ENCODE results near the gene CHRNG.

Gene CHRNG

DNA sequence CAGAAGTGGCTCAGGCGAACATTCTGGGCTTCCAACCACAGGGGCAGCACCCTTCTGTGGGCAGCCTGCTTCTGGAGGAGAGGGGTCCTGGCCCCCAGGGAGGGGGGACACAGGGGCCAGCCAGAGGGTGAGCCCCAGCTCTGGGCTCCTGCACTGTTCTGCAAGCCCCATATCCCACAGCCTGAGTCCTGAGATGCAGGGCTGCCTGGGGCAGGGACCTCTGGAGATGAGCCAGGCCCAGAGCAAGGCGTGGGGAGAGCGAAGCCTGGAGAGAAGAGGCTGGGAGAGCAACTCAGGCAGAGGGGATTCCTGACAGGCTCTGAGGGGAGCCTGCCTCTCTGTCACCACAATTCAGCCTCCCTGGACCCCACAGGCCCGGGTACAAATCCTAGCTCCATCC, 32.8 kb upstream of the CHRNG start:
- DNase-seq = no peak

DNA sequence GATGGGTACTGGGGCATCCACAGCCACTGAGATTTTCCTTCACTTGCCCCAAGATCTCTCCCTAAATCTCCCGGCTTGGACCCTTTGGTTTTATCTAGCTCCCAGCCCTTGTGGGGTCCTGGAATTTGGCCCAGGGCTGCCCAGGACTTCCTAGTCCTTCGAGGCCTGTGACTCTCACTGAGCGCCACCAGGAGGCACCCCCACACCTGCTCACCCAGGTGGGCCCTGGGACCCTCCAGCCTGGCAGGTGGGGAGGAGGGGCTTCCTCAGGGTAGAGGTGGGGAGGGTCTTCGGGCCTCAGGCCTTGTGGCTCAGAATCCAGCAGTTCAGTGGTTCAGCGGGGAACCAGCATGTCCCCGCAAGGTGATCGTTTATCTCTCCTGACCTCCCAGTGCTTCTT, 31.2 kb upstream of the CHRNG start:
- DNase-seq = no peak

DNA sequence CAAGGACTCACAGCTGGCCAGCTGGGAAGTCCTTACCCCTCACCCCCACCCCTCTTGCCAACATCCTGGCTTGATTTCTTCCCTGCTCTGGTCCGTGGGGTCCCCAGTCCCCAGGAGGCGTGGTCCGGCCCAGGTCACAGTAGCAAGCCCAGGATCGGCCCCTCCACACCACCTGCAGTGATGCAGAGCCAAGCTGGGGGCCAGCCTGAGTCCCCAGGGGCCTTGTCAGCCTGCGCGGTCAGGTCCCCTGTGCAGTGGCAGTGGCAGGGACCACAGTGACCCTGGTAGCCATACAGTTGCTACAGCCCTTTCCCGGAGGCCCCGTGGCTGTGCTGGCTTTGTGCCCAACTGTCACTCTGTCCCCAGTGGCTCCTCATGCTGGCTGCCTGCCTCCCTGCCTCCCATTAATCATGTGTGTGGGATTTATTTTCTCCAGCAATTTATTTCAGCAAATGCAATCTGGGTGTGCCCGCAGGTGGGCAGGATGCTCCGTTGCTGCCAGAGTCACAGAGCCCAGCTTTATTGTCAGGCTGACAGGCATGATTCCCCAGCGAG, 28.1 kb upstream of the CHRNG start:
- no peak for DNase-seq

DNA sequence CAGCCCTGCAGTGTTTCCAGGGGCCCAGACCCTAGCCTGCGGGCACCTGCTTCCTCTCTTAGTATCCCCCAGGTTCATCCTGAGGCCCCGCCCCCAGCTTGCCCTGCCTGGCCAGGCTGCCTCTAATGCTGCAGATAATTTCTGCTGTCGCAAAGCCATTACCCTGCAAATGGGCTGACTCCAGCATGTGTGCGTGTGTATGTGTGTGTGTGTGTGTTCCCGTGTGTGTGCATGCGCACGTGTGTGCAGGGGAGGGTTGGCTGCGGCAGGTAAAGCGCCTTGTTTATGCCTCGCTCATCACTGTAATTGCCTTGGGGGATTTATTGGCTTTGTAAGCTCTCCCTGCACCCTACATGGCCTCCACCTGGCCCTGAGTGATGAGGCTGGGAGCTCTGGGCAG, 26.9 kb upstream of the CHRNG start:
- DNase-seq = no peak

DNA sequence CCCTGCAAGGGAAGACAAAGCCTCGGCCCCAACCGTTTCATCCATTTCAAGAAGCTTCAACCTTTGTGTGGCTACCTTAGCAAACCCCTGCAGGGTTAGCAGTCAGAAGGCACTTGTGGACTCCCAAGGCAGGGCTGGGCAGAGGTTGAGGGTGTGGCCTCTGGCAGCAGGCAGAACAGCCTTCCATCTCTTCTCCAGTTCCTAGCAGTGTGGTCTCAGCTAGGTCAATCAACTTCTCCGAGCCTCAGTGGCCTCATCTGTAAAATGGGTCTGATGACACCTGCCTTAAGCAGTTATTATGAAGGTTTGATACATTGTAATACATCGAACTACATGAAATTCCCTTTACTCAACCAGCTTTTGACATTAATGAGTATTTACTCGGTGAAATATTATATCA, 26.1 kb upstream of the CHRNG start:
- no peak for DNase-seq

DNA sequence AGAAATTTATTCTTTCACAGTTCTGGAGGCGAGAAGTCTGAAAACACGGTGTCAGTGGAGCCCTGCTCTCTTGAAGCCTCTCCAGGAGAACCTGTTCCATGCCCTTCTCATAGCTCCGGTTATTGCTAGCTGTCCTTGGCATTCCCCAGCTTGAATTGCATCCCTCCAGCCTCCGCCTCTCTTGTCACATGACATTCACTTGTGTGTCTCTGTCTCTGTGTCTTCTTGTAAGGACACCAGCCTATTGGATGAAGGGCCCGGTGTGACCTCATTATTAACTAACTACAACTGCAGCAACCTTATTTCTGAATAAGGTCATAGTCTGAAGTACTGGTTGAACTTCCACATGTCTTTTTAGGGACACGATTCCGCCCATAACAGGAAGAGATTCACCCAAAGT, 23.9 kb upstream of the CHRNG start:
- no peak for DNase-seq

DNA sequence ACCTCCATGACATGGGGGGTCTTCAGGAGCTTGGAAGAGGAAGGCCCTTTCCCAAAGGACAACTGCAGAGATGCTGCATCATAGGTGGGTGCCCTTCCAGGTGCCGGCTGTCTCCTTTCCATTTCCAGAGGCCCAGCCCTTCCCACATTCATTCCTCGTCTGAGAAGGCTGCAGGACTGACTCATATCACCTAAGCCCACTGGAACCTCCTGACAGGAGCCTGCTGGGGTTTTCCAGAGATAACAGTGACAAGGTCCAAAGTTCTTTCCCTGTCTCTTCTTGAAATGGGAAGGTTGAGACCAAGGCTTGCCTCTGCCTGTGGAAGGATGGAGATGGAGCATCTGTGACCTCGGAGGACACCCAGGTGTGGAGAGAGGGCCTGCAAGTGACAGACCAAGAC, 22.9 kb upstream of the CHRNG start:
- no peak for DNase-seq

DNA sequence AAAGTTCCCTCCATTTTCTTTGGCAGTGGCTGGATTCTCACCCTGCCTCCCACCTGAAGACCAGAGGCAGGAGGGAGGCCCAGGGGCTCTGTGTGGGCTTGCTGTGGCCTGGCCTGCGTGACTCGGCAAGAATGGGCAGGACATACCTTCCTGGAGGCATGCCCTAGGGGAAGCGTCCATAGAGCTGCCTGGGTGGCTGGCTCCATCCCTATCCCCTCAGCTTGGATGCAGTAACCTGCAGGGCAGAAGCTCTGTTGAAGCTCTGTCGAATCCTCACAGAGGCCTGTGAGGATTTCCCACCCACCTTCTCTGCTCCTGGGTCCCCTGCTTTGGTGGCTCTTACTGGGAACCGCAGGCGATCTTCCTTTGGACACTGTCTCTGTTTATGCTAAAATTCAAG, 20.6 kb upstream of the CHRNG start:
- no peak for DNase-seq

DNA sequence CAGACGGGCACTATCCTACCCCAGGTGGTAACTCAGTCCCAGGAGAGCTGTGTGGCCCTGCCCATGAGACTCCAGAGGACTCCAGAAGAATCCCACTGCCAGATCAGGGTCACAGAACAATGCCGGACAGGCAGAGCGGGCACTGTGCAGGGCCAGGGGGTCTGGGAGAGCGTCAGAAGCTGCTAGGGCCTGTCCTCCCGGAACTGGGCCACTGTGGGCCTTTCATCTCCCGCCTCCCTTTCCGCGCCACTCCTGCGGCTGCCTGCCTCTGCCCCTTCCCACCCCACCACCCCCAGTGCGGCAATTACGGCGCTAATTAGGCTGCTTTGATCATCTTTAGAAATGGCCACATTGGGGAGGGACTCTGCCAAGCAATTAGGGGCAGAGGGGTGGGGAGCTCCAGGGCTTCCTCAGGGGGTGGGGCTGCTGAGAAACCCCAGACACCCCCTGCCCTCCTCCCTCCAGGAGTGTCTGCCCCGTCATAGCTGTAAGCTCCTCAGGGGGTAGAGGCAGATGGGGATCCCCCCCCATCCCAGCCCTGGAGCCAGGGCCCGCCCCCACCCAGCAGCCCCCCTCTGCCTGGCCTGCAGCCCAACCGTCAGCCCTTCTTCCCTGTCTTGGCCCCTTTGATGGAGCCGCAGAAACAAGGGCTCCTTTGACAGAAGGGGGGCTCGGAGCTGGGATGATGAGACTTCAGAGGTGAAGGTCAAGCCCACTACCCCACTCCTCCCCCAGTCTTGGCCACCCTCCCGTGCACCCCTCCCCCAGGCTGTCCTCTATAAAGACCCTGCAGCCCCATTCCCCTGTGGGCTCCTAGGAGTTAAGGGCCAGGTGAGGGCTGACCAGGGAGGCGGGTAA, 19.7 kb upstream of the CHRNG start, which contains the start of gene PRSS56:
PRSS56 (plus strand) TSS at position 808 of the 858 bp plus-strand sequence. CDS start 211 bp downstream, outside the sequence.
- no peak for DNase-seq

DNA sequence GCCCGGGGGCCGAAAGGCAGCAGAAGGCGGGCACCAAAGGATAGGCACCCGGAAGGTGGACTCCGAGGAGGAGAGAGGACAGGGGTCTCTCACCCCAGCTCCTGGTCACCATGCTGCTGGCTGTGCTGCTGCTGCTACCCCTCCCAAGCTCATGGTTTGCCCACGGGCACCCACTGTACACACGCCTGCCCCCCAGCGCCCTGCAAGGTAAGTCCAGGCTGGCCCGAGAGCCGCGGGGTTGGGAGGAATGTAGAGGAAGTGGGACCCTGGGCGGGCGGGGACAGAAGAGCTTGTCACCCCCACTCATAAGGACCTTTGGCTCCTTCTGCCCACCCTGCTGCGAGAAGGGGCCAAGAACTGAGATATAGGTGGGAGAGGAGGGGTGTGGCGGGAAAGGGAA, 19.0 kb upstream of the CHRNG start:
- no peak for DNase-seq

DNA sequence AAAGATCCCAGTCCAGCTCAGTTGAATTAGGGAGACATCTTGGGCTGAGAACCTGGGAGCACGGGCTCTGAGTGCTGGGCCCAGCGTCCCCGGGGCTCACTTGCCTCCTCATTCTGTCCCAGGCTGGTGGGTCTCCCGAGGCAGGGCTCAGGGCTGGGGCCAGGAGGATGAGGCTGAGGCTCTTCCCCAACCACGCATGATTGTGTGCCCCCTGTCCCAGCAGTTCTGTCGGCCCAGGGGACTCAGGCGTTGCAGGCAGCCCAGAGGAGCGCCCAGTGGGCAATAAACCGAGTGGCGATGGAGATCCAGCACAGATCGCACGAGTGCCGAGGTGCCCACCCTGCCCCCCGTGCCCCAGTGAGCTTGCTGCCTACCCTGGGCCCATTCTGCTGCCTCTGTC, 18.4 kb upstream of the CHRNG start:
- DNase-seq = no peak

DNA sequence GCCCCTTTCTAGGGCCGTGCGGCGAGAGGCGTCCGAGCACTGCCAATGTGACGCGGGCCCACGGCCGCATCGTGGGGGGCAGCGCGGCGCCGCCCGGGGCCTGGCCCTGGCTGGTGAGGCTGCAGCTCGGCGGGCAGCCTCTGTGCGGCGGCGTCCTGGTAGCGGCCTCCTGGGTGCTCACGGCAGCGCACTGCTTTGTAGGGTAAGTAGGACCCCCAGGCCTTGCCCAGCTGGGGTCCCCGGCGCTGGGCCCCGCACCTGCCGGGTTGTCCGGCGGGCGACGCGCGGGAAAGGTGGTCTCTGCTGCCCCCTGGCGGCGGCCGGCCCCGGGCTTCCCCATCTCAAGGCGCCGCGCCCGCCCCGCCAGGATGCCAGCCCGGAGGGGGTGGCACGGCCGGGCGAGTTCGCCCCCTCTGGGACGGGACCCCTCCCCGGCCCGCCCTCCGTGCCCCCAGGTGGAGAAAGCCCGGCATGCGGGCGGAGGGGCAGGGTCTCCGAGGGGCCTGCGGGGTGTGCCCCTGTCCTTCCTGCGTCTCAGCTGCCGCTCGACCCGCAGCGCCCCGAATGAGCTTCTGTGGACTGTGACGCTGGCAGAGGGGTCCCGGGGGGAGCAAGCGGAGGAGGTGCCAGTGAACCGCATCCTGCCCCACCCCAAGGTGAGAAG, 17.4 kb upstream of the CHRNG start:
- no peak for DNase-seq

DNA sequence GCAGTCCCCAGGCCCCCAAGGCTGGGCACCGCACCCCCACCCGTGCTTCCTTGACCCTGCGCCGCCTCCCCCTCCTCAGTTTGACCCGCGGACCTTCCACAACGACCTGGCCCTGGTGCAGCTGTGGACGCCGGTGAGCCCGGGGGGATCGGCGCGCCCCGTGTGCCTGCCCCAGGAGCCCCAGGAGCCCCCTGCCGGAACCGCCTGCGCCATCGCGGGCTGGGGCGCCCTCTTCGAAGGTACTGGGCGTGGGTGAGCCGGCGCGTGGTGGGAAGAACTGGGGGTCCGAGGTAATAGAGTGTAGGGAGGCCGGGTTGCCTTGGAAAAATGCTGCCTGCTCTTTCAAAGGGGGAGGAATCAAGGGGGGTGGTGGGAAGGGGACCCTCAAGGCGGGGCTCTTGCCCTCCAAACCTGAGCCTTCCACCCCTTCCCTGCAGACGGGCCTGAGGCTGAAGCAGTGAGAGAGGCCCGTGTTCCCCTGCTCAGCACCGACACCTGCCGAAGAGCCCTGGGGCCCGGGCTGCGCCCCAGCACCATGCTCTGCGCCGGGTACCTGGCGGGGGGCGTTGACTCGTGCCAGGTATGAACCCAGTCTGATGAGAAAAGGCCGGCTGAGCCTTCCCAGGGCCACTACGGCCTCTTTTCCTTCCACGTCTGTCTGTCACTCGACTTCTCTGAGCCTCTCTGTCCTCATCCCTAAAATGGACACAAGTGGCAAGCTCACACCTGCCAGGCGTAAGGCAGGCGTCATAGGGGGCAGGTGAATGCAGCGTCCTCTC, 16.7 kb upstream of the CHRNG start:
- DNase-seq = no peak

DNA sequence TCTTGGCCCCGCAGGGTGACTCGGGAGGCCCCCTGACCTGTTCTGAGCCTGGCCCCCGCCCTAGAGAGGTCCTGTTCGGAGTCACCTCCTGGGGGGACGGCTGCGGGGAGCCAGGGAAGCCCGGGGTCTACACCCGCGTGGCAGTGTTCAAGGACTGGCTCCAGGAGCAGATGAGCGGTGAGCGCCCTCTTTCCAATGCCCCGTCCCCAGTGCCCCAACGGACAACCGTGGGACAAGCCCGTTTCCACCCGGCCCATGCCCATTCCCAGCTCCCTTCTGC, 16.1 kb upstream of the CHRNG start:
- DNase-seq = no peak

DNA sequence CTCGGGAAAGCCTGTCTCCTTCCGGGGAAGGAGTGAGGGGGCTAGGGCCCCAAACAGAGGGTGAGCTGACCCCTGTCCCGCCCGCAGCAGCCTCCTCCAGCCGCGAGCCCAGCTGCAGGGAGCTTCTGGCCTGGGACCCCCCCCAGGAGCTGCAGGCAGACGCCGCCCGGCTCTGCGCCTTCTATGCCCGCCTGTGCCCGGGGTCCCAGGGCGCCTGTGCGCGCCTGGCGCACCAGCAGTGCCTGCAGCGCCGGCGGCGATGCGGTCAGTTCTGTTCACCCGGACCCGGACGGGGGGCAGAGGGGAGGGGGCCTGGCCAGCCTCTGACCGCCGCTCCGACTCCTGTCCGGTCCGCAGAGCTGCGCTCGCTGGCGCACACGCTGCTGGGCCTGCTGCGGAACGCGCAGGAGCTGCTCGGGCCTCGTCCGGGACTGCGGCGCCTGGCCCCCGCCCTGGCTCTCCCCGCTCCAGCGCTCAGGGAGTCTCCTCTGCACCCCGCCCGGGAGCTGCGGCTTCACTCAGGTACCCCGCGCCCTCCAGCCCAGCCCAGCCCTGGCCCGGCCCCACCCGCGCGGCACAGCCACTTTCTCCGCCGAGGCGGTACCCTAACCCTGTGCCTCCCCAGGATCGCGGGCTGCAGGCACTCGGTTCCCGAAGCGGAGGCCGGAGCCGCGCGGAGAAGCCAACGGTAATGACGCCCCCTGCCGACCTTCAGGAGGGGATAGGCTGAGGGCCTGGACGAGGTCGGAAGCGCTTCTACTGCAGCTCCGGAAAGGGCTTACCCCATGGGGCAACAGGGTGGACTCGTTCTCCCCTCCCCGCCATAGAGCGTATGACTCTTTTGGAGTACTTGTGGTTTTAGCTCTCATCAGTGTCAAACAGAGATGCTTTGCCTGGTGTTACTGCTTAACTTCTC, 15.6 kb upstream of the CHRNG start:
- DNase-seq = peak; percentile 10

DNA sequence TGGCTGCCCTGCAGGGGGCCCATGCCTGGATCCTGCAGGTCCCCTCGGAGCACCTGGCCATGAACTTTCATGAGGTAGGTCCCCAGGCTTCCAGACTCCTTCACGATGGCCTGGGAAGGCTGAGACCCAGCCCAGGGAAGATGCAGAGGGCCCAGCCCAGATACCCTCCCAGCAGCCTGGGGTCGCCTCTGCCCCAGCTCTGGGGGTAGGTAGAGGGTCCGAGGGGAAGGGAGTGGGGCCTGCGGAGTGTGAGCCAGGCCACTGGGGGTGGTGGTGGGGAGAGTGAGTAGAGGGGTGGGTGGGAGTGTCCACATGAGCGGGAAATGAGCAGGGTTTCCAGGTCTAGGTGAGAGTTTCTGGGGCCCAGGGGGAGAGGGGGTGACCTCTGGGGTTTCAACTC, 14.7 kb upstream of the CHRNG start:
- DNase-seq = no peak

DNA sequence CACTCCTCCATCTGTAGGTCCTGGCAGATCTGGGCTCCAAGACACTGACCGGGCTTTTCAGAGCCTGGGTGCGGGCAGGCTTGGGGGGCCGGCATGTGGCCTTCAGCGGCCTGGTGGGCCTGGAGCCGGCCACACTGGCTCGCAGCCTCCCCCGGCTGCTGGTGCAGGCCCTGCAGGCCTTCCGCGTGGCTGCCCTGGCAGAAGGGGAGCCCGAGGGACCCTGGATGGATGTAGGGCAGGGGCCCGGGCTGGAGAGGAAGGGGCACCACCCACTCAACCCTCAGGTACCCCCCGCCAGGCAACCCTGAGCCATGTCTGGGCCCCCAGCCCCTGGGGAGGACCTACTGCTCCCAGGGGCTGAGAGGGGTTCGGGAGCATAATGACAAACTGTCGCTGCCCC, 14.3 kb upstream of the CHRNG start:
- DNase-seq = no peak

DNA sequence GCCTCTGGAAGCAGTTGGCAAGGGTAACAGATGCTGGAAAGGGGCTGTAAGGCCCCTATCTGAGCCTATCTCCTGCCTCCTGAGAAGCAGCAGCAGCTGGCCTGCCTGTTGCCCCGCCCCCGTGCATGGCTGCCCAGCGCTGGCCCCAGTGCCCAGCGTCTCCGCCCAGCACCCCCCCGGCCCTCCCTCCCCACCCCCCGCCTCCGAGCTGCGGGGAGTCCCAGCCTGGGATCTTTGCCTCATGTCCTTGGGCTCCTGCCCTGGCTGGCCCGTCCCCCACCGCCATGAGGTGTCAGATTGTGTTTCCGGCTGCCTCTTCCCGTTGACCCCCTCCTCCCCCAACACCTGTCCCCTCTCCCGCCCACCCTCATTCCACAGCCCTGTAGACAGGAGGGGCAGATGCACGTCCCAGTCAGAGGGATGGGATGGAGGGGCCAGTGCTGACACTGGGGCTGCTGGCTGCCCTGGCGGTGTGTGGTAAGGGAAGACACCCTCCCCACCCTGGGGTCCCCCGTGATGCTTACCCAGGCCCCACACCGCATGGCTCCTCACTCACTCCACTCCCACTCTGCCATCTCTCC, 13.6 kb upstream of the CHRNG start, which contains the start of gene CHRND:
CHRND (plus strand) TSS at position 370 of the 581 bp plus-strand sequence; CDS start at position 426, 56 bp downstream.
- no peak for DNase-seq

DNA sequence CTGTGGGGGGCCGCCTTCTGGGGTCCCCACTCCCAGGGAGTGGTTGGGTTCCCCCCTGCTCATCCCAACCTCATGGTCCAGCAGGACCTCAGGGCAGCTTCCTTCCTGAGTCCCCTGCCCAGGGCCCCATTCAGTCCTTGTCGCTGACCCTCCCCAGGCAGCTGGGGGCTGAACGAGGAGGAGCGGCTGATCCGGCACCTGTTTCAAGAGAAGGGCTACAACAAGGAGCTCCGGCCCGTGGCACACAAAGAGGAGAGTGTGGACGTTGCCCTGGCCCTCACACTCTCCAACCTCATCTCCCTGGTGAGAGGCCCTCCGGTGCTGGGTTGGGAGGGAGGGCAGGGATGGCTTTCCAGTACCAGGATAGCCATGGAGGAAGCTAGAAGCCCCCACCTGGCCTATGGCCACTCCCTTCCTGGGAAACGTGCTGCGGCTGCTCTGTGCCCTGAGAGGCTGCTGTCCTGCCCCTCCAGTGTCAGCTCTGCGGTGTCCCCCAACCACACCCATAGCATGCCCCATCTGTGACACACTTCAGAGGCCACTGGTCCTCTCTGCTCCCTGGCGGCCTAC, 13.0 kb upstream of the CHRNG start:
- no peak for DNase-seq

DNA sequence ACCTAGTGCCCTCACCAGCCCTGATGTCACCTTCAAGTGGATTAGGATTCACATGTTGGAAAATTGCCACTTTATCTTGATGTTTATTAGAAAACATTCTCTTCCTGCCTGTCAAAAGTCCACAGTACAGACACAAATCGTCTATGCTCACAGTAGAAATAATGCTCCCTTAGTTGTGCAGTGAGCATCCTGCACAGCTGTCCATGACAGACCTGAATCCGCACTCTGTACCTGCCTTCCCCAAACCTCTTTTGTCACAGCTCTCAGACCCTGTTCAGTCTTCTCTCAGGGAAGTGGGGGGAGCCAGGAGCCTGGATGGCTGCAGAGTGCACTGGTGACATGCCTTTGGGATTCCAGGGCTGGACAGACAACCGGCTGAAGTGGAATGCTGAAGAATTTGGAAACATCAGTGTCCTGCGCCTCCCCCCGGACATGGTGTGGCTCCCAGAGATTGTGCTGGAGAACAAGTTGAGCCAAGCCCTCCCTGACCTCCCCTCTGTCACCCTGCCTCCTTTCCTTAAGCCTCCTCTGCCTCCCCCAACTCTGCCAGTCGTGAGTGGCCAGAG, 11.5 kb upstream of the CHRNG start:
- no peak for DNase-seq

DNA sequence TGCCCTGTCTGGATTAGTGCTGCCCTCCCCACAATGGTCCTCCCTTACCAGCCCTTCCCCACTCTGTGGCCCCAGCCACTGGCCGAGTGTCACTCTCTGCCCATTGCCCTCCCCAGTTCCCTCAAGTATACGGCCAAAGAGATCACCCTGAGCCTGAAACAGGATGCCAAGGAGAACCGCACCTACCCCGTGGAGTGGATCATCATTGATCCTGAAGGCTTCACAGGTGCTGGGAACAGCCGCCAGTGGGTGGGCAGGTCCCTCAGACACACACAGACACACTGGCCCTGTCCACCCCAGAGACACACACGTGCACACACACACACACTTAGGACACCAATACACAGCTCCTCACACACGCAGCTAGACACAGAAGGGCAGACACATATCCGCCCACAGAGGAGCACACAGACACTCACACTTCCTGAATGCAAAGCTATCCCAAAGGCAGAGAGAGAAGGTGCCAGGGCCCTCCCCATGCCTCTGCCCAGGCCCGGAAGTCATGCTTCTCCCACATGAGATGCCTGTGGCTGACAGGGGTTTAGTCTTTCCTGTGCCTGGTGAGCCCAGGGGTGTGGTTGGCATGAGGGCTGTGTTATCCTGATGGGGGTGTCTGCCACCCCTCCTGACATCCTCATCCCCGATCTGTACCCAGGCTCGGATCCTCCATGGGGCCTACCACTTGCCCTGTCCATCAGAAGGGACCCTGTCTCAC, 10.6 kb upstream of the CHRNG start:
- no peak for DNase-seq

All from DMS79 (cell line).